Transverse colon (tissue), 4 donors: Measurements from ENCODE around the gene TBK1.

Source experiments
- CTCF ChIP-seq, 5 experiments: fragments of 200-600 bp in 3 of 5; fragments of 450-650 bp in 2 of 5; sonication (generic) in 3 of 5; IDR thresholded peaks; 1 replicate in 2 of 5; 2 replicates in 3 of 5; pipeline ENCODE4 v1.5.1; 2016 to 2017; ENCODE audit warnings: antibody characterized with exemption in 5 of 5, inconsistent platforms in 3 of 5, mild to moderate bottlenecking in 2 of 5, moderate library complexity in 1 of 5
- EP300 ChIP-seq: sonication (generic); formaldehyde crosslinking; IDR thresholded peaks from one replicate; pipeline ENCODE4 v1.6.1; 2017; ENCODE audit warnings: antibody characterized with exemption, low read depth
- POLR2A ChIP-seq: fragments of 450-650 bp; IDR thresholded peaks from one replicate; pipeline ENCODE4 v1.6.1; 2016; ENCODE audit warnings: antibody characterized with exemption, mild to moderate bottlenecking, moderate library complexity
- POLR2AphosphoS5 ChIP-seq, 3 donors: sonication (generic); formaldehyde crosslinking; IDR thresholded peaks; one replicate each; pipeline ENCODE4 v1.6.1; 2016; ENCODE audit warnings: antibody characterized with exemption in 3 of 3

GRCh38 chr12:64469455-64470142, 17.7 kb downstream of the TBK1 start:
- no peak for TF ChIP-seq EP300
- no peak for TF ChIP-seq CTCF (IDR thresholded peaks at IDR 0.05)
- no peak for TF ChIP-seq POLR2AphosphoS5 (IDR thresholded peaks at IDR 0.05)
- no peak for TF ChIP-seq POLR2A
